NCI-H146 treated with DMSO at 0.1 percent for 48 hours (cell line): ENCODE measurements around the gene IL7R.
"Not testable (repeated sequence)": the region's sequence is repeated elsewhere in the genome, so short reads cannot be mapped to it uniquely, and the experiment has no call there.

Source experiments
- DNase-seq: peaks from one replicate; lab custom pipeline; 2025; ENCODE audit not compliant: unreplicated experiment; lab: John Stamatoyannopoulos, UW

The IL7R gene

GRCh38 chr5:35870605-35871004 is 13.9 kb downstream of the IL7R start:
- no peak for DNase-seq

GRCh38 chr5:35876454-35876853 is 19.8 kb downstream of the IL7R start:
- no peak for DNase-seq

GRCh38 chr5:35876922-35877321 is 20.2 kb downstream of the IL7R start:
- DNase-seq: no peak

- no peak for DNase-seq
These were observed 21.0 kb downstream of the IL7R start for GRCh38 chr5:35877655-35878054.

GRCh38 chr5:35878079-35878478 is 21.4 kb downstream of the IL7R start:
- no peak for DNase-seq

- DNase-seq: no peak
These were observed 22.4 kb downstream of the IL7R start for GRCh38 chr5:35879096-35879495.

- no peak for DNase-seq
These were observed 23.0 kb downstream of the IL7R start for GRCh38 chr5:35879649-35880048.

- DNase-seq: no peak
These were observed 23.5 kb downstream of the IL7R start for GRCh38 chr5:35880156-35880555.

GRCh38 chr5:35881758-35882157 is 25.1 kb downstream of the IL7R start:
- no peak for DNase-seq

GRCh38 chr5:35884191-35884769 is 27.6 kb downstream of the IL7R start:
- DNase-seq: no peak

GRCh38 chr5:35884773-35885172 is 28.1 kb downstream of the IL7R start:
- DNase-seq: no peak

- no peak for DNase-seq
These were observed 29.7 kb downstream of the IL7R start for GRCh38 chr5:35886381-35886780.

GRCh38 chr5:35887321-35888100 is 30.8 kb downstream of the IL7R start:
- DNase-seq: no peak

GRCh38 chr5:35890021-35891020 is 33.6 kb downstream of the IL7R start:
- no peak for DNase-seq

- DNase-seq: not testable (repeated sequence)
These were observed 36.1 kb downstream of the IL7R start for GRCh38 chr5:35892799-35893198.

GRCh38 chr5:35894131-35894530 is 37.4 kb downstream of the IL7R start:
- no peak for DNase-seq

- no peak for DNase-seq
These were observed 42.4 kb downstream of the IL7R start for GRCh38 chr5:35898952-35899660.

GRCh38 chr5:35899800-35900199 is 43.1 kb downstream of the IL7R start:
- no peak for DNase-seq

- DNase-seq: no peak
These were observed 44.4 kb downstream of the IL7R start for GRCh38 chr5:35900972-35901695.

- no peak for DNase-seq
These were observed 45.5 kb downstream of the IL7R start for GRCh38 chr5:35902046-35902672.
